AG04450 (cell line): Measurements from ENCODE around the gene ALDH1L1. TPM values are rescaled to one million over a fixed set of nuclear protein-coding genes. Genes with fewer than 3 reads are reported as not detected.

Experiments
- CTCF ChIA-PET: fragments of 300-600, 350-600 bp; formaldehyde crosslinking; extraction: SDS; loops from one replicate; lab custom pipeline; 2022; ENCODE audit warnings: antibody characterized with exemption, inconsistent platforms; lab: Charles Lee
- POLR2A ChIA-PET: fragments of 350-600 bp; formaldehyde crosslinking; extraction: SDS; loops from one replicate; lab custom pipeline; 2021; ENCODE audit warnings: antibody characterized with exemption, inconsistent platforms; lab: Yijun Ruan, JAX
- DNase-seq: peaks from one replicate; pipeline ENCODE4 v3.0.0-alpha.2; 2011; ENCODE audit warnings: low read depth, low spot score
- H3K27ac ChIP-seq: one replicate; pipeline ENCODE4 v1.5.1; 2012; ENCODE audit warnings: low read depth, low read length, control low read depth
- H3K27me3 ChIP-seq: one replicate; pipeline ENCODE4 v1.6.0; 2012; ENCODE audit warnings: low read length; ENCODE audit not compliant: control insufficient read depth, insufficient read depth
- H3K4me3 ChIP-seq: 2 replicates; pipeline ENCODE4 v1.5.1; 2011; ENCODE audit warnings: mild to moderate bottlenecking, low read depth, low read length, control low read depth
- H3K9me3 ChIP-seq: 2 replicates; pipeline ENCODE4 v1.5.1; 2012; ENCODE audit warnings: low read length; ENCODE audit not compliant: control insufficient read depth, insufficient read depth
- CTCF ChIP-seq: IDR thresholded peaks from 2 replicates; pipeline ENCODE4 v1.5.1; 2011; ENCODE audit warnings: low read depth, low read length, control low read depth, inconsistent platforms
- polyA plus RNA-seq: library from polyadenylated mRNA; depleted of rRNA; stranded (reverse); fragments of >200 nt; gene quantifications from 2 replicates; pipeline ENCODE4 v1.2.3, GENCODE V29; 2011

ALDH1L1 gene
- polyA plus RNA-seq, 1 experiment: not detected

GRCh38 chr3:126147147-126147931 is 33.0 kb downstream of the ALDH1L1 start:
- H3K27me3 ChIP-seq: peaks cover 8% of the 10 kb centered on the region
- H3K27ac ChIP-seq: no peak overlapping the region
- no peak overlapping the region for H3K4me3 ChIP-seq
- ChIA-PET CTCF (no interaction called here), POLR2A (no interaction called here)
- DNase-seq: no peak
- no peaks in the 10 kb centered on the region for H3K9me3 ChIP-seq
- no peak for TF ChIP-seq CTCF

- Histone ChIP-seq H3K4me3 (no peak overlapping the region), H3K27ac (no peak overlapping the region), H3K27me3 (peaks cover 8% of the 10 kb centered on the region), H3K9me3 (no peaks in the 10 kb centered on the region)
- ChIA-PET CTCF (no interaction called here), POLR2A (no interaction called here)
- DNase-seq: no peak
- TF ChIP-seq CTCF: no peak
These were observed 33.8 kb downstream of the ALDH1L1 start for GRCh38 chr3:126146525-126147146.

- Histone ChIP-seq H3K27ac (no peak overlapping the region), H3K4me3 (no peak overlapping the region), H3K27me3 (peaks cover 8% of the 10 kb centered on the region), H3K9me3 (no peaks in the 10 kb centered on the region)
- ChIA-PET POLR2A (no interaction called here), CTCF (interaction anchor here (1.0 kb wide), 1 partner anchor 11 kb away, joined by 5 read pairs; no protein-coding TSS in a partner anchor)
- no peak for DNase-seq
- TF ChIP-seq CTCF: no peak
These were observed 34.4 kb downstream of the ALDH1L1 start for GRCh38 chr3:126146034-126146433.

- POLR2A ChIA-PET: no interaction called here
- Histone ChIP-seq H3K27ac (no peak overlapping the region), H3K4me3 (no peak overlapping the region), H3K9me3 (no peaks in the 10 kb centered on the region), H3K27me3 (peaks cover 10% of the 10 kb centered on the region)
- CTCF ChIA-PET: no interaction called here
- no peak for DNase-seq
- TF ChIP-seq CTCF: no peak
These were observed 37.7 kb downstream of the ALDH1L1 start for GRCh38 chr3:126142652-126143051.
